Measurements from ENCODE around the gene CAMKK1.
A peak's percentile ranks its signal among the peaks of the same experiment; 100 is the strongest.

Gene CAMKK1

GRCh38 chr17:3895354-3895753 lies 2.5 kb upstream of the CAMKK1 start:
- DNase-seq, result no peak

GRCh38 chr17:3894911-3895343 lies 2.1 kb upstream of the CAMKK1 start:
- DNase-seq, result peak; percentile 72

- DNase-seq, result peak; percentile 8
These were observed 1.3 kb upstream of the CAMKK1 start for GRCh38 chr17:3894188-3894587.

- no peak for DNase-seq
These were observed 865 bp upstream of the CAMKK1 start for GRCh38 chr17:3893720-3894116.

DNA sequence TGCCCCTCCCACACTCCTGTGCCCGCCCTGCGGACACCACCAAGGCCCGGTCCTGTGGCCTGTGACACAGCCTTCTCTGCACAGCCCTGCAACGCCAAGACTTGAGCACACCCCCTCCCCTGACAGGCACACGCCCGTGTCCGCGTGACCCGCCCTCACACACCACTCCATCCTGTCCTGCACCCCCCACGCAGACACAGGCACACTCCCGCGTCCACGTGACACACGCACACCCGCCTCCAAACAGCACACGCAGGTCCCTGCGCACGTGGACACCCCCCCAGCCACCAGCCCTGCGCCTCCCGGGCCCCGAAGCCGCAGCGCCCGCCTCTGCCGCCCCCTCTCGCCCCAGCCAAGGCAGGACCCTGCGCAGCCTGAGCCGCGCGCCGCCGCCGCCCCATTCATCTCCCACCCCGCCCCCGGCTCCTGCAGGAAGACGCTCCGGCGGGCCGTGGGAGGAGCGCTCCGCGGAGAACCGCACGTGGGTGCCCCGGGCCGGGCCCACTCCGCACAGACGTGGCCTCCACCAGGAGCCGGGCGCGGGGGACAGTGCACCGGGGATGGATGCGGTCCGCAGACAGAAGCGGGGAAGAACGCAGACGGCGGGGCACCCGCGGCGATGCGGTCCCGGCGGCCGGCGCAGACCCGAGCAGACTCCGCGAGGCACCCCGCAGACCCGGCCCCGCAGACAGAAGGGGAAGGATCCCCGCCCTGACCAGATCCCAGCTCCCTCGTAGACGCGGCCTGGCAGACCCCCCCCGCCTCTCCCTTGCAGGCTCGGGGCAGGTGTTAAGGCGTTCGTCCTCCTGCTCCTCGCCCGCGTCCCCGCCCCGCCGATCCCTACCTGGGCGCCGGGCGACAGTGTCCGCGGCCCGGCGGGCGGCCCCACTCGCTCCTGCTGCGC lies 506 bp downstream of the CAMKK1 start:
- DNase-seq, result peak; percentile 76

DNA sequence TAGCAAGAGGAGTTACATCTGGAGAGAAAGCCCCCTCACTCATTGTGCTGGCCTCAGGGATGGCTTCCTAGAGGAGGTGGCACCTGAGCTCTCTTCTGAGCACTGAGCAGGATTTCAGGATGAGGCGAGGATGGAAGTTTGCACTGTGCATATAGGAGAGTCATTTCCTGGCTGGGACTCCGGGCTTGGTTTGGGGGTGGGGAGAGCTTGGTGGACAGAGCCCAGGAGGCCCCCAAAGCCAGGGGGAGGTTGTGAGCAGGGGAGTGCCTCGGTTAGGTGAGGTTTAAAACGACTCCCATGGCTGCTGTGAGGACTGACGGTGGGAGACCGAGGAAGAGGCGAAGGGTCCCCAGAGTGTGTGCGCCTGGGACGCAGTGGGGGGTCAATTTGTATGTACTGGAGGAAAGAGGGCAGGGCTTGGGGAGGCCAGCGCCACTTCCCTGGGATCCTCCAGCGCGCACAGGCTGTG lies 1.2 kb downstream of the CAMKK1 start:
- DNase-seq, result no peak

- no peak for DNase-seq
These were observed 2.0 kb downstream of the CAMKK1 start for GRCh38 chr17:3890878-3891219.

DNA sequence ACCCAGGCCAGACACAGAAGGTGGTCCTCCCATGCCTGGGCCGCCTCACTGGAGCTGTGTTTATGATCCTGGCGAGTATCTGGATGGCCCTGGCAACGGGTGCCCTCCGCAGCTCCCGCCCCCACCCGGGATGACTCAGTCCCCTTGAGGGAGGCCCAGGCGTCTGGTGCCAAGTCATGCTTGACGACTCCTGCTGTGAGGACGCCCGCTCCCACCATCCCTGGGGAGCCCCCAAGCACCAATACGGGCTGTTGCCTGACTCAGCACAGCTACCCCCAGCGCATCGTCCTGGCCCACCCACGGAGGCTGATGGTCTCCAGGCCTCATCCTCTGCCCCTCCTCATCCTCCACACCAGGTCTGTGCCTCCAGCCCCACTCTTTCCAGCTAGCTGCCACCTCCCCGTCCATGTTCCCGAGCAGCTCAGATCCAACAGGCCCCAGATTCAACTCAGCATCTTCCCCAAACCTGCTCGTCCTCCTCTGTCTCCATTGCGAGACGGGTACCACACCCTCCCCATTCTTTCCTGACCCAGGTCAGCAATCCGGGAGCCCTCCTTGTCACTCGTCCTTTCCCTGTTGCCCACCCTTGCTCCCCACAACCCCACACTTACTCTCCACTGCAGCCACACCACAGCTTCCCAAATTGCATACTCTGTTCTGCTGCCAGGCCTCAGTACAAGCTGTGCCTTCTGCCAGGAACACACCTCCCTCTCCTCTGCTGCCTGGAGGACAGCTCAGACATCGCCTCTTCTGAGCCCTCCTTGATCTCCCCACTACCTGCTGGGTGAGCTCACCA lies 2.6 kb downstream of the CAMKK1 start:
- DNase-seq, result no peak

DNA sequence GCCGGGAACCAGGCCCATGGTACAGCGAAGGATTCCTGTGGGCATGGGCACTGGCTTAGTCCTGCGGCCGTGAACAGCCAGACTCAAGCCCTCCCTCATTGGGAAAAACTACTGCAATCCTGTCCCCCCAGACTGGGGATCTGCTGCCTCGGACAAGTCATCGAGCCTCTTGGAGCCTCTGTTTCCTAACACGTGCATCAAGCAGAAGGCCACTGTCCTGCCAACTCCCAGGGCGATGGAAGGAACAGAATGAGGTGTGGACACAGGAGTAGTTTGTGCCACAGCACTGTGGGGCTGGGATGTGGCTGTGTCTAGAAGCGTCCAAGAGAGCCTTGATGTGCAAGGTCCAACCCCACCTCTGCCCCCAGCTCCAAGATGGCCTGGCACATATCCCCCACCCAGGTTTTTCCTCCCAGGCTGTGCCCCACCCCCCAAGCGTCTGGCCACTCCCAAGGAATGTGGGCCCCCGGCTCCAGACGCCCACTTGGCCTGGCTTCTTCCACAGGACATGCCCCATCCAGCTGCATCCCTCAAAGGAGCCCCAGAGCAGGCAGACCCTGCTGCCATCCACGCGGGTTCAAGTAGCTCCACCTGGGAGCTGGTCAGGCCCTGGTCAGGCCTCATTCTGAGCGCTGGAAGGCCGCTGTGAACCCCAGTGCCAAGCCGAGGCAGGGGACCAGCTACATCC lies 3.4 kb downstream of the CAMKK1 start:
- DNase-seq, result no peak

DNA sequence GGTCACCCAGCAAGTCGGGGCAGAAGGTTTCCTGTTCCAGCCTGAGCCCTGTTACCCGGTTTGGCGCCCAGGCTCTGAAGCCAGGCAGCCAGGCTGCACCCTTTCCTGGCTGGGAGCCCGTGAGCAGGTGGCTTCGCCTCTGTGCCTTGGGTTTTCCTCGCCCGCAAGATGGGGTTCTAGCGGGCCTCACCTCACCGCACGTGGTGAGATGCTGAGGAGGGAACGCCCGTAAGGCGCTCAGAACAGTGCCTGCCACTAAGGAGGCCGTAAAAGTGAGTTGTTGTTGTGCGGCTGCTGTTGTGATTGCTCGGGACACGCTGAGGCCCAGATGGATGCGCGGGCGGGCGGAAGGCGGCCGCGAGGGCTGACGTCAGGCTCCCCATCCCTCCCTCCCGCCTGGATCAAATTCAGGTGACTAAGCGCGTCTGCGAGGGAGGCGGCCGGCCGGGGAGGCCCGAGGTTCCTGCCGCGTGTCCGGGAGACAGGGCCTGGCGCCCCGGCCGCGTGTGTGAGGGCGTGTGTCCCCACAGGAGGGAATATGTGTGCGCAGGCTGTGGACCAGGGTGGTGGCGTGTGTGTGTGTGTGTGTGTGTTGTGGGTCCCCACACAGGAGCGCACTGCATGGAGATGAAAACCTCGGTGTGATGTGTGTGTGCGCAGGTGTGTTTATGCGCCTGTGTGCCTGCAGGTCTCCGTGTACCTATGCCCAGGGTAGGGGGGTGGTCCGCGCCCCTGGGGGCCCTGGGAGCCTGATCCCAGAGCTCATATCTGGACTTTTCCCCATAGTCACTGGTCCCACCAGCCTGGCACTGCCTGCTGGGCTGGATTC lies 4.3 kb downstream of the CAMKK1 start:
- DNase-seq, result peak; percentile 6

DNA sequence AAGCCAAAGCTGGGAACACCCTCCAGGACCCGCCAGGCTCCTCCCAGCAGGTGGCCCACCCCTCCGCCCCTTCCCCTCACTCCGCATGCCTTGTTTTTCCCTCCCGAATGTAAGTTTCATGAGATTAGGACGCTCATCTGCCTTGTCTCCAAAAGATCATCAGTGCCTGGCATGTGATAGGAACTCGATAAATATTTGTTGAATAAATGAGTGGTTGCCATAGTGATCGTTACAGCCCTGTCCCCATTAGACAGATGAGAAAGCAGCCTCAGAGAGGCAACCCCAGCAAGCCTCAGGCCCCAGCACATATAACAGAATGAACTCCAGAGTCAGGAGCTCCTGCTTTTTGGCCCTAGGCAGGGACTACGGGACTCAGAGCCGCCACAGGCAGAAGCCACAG lies 5.0 kb downstream of the CAMKK1 start:
- no peak for DNase-seq

DNA sequence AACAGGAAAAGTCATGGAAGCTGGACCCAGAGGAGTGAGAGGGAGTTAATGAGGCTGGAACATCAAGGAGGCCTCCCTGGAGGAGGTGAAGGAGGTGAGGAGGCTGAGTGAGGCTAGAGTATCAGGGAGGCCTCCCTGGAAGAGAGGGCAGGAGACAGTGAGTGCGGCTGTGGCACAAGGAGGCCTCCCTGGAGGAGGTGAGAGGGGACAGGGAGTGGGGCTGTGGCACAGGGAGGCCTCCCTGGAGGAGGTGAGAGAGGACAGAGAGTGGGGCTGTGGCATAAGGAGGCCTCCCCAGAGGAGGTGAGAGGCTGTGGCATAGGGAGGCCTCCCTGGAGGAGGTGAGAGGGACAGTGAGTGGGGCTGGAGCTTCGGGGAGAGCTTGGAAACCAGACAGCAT lies 5.5 kb downstream of the CAMKK1 start:
- DNase-seq, result no peak

GRCh38 chr17:3886776-3887175 lies 6.1 kb downstream of the CAMKK1 start:
- peak; percentile 81 for DNase-seq

DNA sequence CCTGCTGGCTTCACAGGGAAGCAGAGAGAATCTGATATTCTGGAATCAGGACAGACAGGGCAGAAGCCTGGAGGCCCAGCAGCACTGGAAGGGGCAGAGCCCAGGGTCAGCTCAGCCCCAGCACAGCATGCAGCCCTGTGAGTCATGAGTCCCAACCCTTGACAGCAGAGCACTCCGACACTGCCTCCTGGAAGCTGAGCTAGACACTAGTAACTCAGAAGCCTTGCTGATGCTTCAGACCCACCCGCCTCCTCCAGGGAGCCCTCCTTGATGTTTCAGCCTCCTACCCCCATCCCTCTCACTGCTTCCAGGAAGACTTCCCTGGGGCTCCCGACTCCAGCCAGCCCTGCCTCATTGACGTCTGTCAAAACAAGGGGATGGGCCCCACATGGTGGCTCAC lies 6.9 kb downstream of the CAMKK1 start:
- peak; percentile 22 for DNase-seq

- no peak for DNase-seq
These were observed 7.6 kb downstream of the CAMKK1 start for GRCh38 chr17:3885271-3885670.

DNA sequence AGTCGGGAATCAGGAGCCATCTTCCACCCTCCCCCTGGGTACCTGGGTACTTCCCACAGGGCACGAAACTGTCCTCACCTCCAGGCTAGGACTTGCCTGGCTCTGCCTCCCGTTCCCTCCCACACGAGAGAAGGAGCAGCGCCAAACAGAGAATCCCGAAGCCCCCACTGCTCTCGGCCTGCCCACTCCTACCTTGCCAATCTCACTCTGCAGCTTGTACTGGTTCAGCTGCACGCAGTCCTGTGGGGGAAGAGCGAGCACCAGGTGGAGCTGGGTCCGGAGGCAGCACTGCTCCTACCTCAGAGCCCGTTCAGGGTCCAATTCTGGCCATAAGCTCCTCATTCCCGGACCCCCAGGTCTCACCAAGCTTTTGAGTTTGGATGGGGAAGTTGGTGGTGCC lies 8.7 kb downstream of the CAMKK1 start:
- no peak for DNase-seq

DNA sequence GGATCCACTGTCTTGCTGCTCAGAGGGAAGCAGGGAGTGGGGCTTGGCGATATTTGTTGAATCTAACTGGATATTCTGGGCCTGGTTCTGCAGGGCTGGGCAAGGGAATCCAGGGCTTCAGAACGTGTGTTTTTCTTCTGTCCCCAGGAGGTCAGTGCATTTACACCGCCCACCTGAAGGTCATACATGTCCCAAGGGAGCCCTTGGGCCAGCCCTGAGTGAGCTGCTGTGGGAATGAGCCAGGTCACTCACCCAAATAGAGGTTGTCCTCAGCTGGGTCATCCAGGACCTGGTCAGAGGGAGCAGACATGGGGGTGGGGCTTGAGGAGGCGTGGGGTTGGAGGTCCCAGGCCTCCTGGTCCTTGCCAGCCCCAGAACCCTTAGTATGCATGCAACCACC lies 10.6 kb downstream of the CAMKK1 start:
- no peak for DNase-seq

DNA sequence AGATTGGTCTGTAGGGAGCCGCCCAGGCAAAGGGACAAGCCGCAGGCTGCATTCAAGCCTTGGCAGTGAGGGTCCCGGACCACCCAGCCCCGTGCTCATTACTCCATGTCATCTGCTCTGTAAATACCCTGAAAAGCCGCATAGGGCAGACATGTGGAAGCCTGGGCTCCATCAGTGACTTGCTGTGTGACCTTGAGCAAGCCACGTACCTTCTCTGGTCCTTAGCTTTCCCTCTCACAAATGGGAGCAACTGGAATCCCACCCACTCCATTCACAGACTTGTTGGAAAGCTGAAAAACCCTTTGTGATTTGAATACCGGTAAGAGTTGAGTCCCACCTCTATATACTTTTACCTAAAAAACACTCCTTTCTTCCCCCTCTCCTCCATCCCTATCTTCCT lies 11.9 kb downstream of the CAMKK1 start:
- DNase-seq, result no peak

DNA sequence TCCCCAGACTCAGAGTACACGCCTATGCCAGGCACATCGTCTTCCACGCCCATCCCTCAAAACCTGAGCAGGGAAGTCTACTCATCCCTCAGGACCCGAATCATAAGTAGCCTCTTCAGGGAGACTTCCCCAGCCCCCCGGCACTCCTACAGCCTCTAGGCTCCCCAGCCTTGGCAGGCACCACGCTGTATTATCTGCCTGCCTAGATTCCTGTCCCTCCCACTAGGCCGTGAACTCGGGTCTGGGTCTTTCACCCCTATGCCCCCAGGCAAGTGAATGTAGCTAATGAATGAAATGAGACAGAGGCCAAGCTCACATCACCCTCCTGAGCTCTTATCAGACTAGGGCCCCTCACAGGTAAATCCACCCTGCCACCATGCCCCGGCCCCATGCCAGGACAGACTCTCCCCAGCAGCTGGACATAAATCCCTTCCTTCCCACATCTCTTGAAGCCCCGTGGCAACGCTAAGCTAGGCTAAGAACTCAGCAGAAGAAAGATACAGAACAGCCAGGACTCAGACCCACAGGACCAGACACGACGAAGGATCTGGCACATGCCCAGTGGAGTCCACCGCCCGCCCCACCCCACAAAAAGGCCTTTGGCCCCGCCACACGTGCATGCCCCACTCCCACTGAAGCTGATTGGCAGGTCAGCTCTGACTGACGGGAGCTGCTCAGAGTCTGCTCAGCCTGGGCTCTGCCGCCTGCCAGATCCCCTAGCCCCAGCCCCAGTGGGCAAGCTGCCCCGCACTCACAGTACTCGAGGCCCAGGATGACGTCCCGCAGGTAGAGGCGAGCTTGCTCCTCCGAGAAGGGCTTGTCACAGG lies 13.0 kb downstream of the CAMKK1 start:
- DNase-seq, result no peak

- peak; percentile 9 for DNase-seq
These were observed 13.7 kb downstream of the CAMKK1 start for GRCh38 chr17:3879186-3879585.

DNA sequence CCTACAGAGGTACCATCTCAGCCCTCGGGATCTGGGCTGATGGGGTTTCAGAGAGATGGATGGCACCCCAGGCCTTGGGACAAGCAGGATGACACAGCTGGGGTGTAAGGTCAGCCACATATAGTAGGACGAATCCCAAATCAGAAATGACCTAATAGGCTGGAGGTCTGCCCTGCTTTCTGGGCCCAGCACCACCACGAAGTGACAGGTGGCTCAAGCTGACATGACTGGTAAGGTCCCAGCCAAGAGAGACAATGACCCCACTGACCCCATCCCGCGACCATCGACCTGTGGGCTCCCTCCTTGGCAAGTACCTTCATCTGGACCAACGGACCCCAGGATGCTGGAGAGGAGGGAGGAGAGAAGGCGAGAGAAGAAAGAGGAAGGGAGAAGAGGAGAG lies 15.6 kb downstream of the CAMKK1 start:
- no peak for DNase-seq

- no peak for DNase-seq
These were observed 17.5 kb downstream of the CAMKK1 start for GRCh38 chr17:3875317-3875716.
